HFFc6 (cell line): Measurements from ENCODE around the gene PTPRN2. TPM values are rescaled to one million over a fixed set of nuclear protein-coding genes. Genes with fewer than 3 reads are reported as not detected.
A peak's percentile ranks its signal among the peaks of the same experiment; 100 is the strongest.

ENCODE experiments used
- DNase-seq: peaks from one replicate; pipeline ENCODE4 v3.0.0-alpha.2; 2018
- H3K27ac Mint-ChIP-seq: 2 replicates; pipeline ENCODE4 v1.8.0; 2020; ENCODE audit warnings: mild to moderate bottlenecking, mixed read lengths
- H3K27me3 Mint-ChIP-seq: 2 replicates; pipeline ENCODE4 v1.8.0; 2021; ENCODE audit warnings: mild to moderate bottlenecking, moderate library complexity, mixed read lengths; ENCODE audit not compliant: insufficient read depth
- H3K36me3 Mint-ChIP-seq: 2 replicates; pipeline ENCODE4 v1.8.0; 2021; ENCODE audit warnings: low read depth, mixed read lengths
- H3K4me1 Mint-ChIP-seq: 2 replicates; pipeline ENCODE4 v1.8.0; 2020; ENCODE audit warnings: low read depth, mixed read lengths
- H3K4me3 Mint-ChIP-seq: 2 replicates; pipeline ENCODE4 v1.8.0; 2020; ENCODE audit warnings: mild to moderate bottlenecking, moderate library complexity, mixed read lengths
- H3K9me3 Mint-ChIP-seq: 2 replicates; pipeline ENCODE4 v1.8.0; 2020; ENCODE audit warnings: mild to moderate bottlenecking, mixed read lengths
- CTCF ChIP-seq: fragments of 200-600 bp; sonication (generic); IDR thresholded peaks from 2 replicates; pipeline ENCODE4 v1.5.0; 2021; ENCODE audit warnings: antibody characterized with exemption, mild to moderate bottlenecking
- total RNA-seq, 6 experiments: library from RNA; stranded (reverse); fragmentation: NEBNext Ultra II Directional; extraction: Animal tissue kit (Norgen Biotek cat#: 25700); gene quantifications; 2 replicates in 1 of 6; 3 replicates in 5 of 6; pipeline ENCODE4 v1.2.3, GENCODE V29; 2021

PTPRN2 gene
- total RNA-seq, 6 experiments from 2014 or later, result 0.05 to 0.27 (median 0.23) TPM

GRCh38 chr7:157573244-157573643, 1014.4 kb downstream of the PTPRN2 start:
- H3K4me3 Mint-ChIP-seq, result no peak overlapping the region
- no peak for TF ChIP-seq CTCF
- H3K27me3 Mint-ChIP-seq, result peaks cover 39% of the 10 kb centered on the region
- H3K27ac Mint-ChIP-seq, result no peak overlapping the region
- H3K36me3 Mint-ChIP-seq, result no peaks in the 10 kb centered on the region
- H3K4me1 Mint-ChIP-seq, result peaks cover 26% of the 10 kb centered on the region
- no peak for DNase-seq
- peaks cover 4% of the 10 kb centered on the region; the same call in 1 of the 2 replicates for H3K9me3 Mint-ChIP-seq

- TF ChIP-seq CTCF, result no peak
- no peak overlapping the region for H3K4me3 Mint-ChIP-seq
- peaks cover 45% of the 10 kb centered on the region for H3K27me3 Mint-ChIP-seq
- H3K36me3 Mint-ChIP-seq, result no peaks in the 10 kb centered on the region
- H3K27ac Mint-ChIP-seq, result no peak overlapping the region
- H3K9me3 Mint-ChIP-seq, result peaks cover 4% of the 10 kb centered on the region; the same call in 1 of the 2 replicates
- H3K4me1 Mint-ChIP-seq, result peaks cover 31% of the 10 kb centered on the region
- no peak for DNase-seq
Measured at GRCh38 chr7:157572622-157573021, 1015.0 kb downstream of the PTPRN2 start.

- Mint-ChIP-seq H3K9me3 (no peaks in the 10 kb centered on the region; the same call in 1 of the 2 replicates), H3K4me1 (peaks cover 31% of the 10 kb centered on the region), H3K36me3 (no peaks in the 10 kb centered on the region), H3K27me3 (peaks cover 38% of the 10 kb centered on the region), H3K27ac (no peak overlapping the region), H3K4me3 (no peak overlapping the region; the same call in 1 of the 2 replicates)
- DNase-seq, result peak; percentile 18
- no peak for TF ChIP-seq CTCF
Measured at GRCh38 chr7:157570531-157571200, 1017.0 kb downstream of the PTPRN2 start.

- peak overlapping the region; percentile 92 for H3K4me3 Mint-ChIP-seq
- no peak overlapping the region for H3K27ac Mint-ChIP-seq
- no peaks in the 10 kb centered on the region; the same call in 1 of the 2 replicates for H3K36me3 Mint-ChIP-seq
Measured at GRCh38 chr7:157569967-157570366, 1017.7 kb downstream of the PTPRN2 start.

GRCh38 chr7:157568770-157569584, 1018.6 kb downstream of the PTPRN2 start:
- Mint-ChIP-seq H3K27me3 (peaks cover 28% of the 10 kb centered on the region), H3K4me3 (peak overlapping the region; percentile 92), H3K36me3 (no peaks in the 10 kb centered on the region; the same call in 1 of the 2 replicates), H3K9me3 (peaks cover 7% of the 10 kb centered on the region; the same call in 1 of the 2 replicates), H3K27ac (peak overlapping the region; percentile 67), H3K4me1 (peaks cover 36% of the 10 kb centered on the region)
- TF ChIP-seq CTCF, result no peak
- peak; percentile 11 for DNase-seq

More at GRCh38 chr7:157569967-157570366, 1017.7 kb downstream of the PTPRN2 start:
- H3K4me1 Mint-ChIP-seq, result peaks cover 32% of the 10 kb centered on the region
- peaks cover 35% of the 10 kb centered on the region for H3K27me3 Mint-ChIP-seq
- no peak for TF ChIP-seq CTCF
- no peak for DNase-seq
- H3K9me3 Mint-ChIP-seq, result peaks cover under 1% of the 10 kb centered on the region; the same call in 1 of the 2 replicates
